Stomach (tissue), 9 donors: Measurements from ENCODE around the gene INPP5A. TPM values are rescaled to one million over a fixed set of nuclear protein-coding genes. Genes with fewer than 3 reads are reported as not detected.
A peak's percentile ranks its signal among the peaks of the same experiment; 100 is the strongest.

Source experiments
- DNase-seq, 2 donors: peaks; one replicate each; pipeline versions ENCODE4 v3.0.0 to v3.0.0-alpha.2; 2013 to 2019
- H3K27ac ChIP-seq, 5 donors: fragments of 200-600 bp in 4 of 5; sonication (generic) in 4 of 5; one replicate each; pipeline ENCODE4 v1.5.1; 2013 to 2019; ENCODE audit warnings: mild to moderate bottlenecking in 1 of 5, moderate library complexity in 1 of 5
- H3K27me3 ChIP-seq, 3 donors: fragments of 200-600 bp; sonication (generic); one replicate each; pipeline ENCODE4 v1.5.1; 2017 to 2019; ENCODE audit warnings: mixed run types in 1 of 3
- H3K36me3 ChIP-seq, 4 donors: fragments of 200-600 bp; sonication (generic); 1 replicate in 3 of 4; 2 replicates in 1 of 4; pipeline ENCODE4 v1.5.1; 2016 to 2019
- H3K4me1 ChIP-seq, 4 donors: fragments of 200-600 bp; sonication (generic); one replicate each; pipeline ENCODE4 v1.5.1; 2016 to 2019
- H3K4me3 ChIP-seq, 4 donors: fragments of 200-600 bp; sonication (generic) in 3 of 4; one replicate each; pipeline ENCODE4 v1.5.1; 2016 to 2019; ENCODE audit warnings: mild to moderate bottlenecking in 1 of 4
- H3K9me3 ChIP-seq, 4 donors: fragments of 200-600 bp; sonication (generic); one replicate each; pipeline ENCODE4 v1.5.1; 2016 to 2019
- EP300 ChIP-seq: sonication (generic); formaldehyde crosslinking; IDR thresholded peaks from one replicate; pipeline ENCODE4 v1.6.1; 2017; ENCODE audit warnings: antibody characterized with exemption
- POLR2A ChIP-seq, 4 donors: fragments of 450-650 bp; IDR thresholded peaks; one replicate each; pipeline ENCODE4 v1.6.1; 2016; ENCODE audit warnings: antibody characterized with exemption in 4 of 4, control low read depth in 2 of 4, mild to moderate bottlenecking in 1 of 4, moderate library complexity in 1 of 4
- POLR2AphosphoS5 ChIP-seq, 3 donors: sonication (generic); formaldehyde crosslinking; IDR thresholded peaks; one replicate each; pipeline ENCODE4 v1.6.1; 2016; ENCODE audit warnings: antibody characterized with exemption in 3 of 3
- WGBS, 5 donors: extraction: QIAGEN DNeasy Blood & Tissue Kit in 3 of 5; methylation state at CpG; one replicate each; pipeline versions ENCODE4 v1.1.5 to v1.1.7; 2013 to 2018; 5-methylcytosine and 5-hydroxymethylcytosine counted together
- intact Hi-C: fragments of 100-400 bp; cut with DNase I; formaldehyde crosslinking; loops from one replicate; pipeline ENCODE4 v1.15.1; 2023; ENCODE audit warnings: low total_unique reads
- polyA plus RNA-seq, 3 donors: library from polyadenylated mRNA; stranded (reverse); fragments of 200-250 nt; gene quantifications; one replicate each; pipeline ENCODE4 v1.2.3, GENCODE V29; 2013
- total RNA-seq, 5 donors: library from RNA; depleted of rRNA; stranded (reverse); fragments of >200 nt; gene quantifications; one replicate each; pipeline versions ENCODE4 v1.1.0 to v1.2.3, GENCODE V29; 2014 to 2016
- TF ChIP-seq, protein P1 (sequence below), 7 experiments: fragments of 450-650 bp in 4 of 7; fragments of 200-600 bp in 3 of 7; sonication (generic) in 3 of 7; IDR thresholded peaks; one replicate each; pipeline ENCODE4 v1.5.1; 2016 to 2019; ENCODE audit warnings: antibody characterized with exemption in 7 of 7, control low read depth in 2 of 7, mild to moderate bottlenecking in 1 of 7
- donor health status: healthy with polysubstance abuse.
- donor health status: Bipolar disorder and iron deficiency.
- donor health status: healthy.

INPP5A gene
- total and polyA plus RNA-seq, 8 donors, result 17.2 to 72.3 (median 31.0) TPM

DNA sequence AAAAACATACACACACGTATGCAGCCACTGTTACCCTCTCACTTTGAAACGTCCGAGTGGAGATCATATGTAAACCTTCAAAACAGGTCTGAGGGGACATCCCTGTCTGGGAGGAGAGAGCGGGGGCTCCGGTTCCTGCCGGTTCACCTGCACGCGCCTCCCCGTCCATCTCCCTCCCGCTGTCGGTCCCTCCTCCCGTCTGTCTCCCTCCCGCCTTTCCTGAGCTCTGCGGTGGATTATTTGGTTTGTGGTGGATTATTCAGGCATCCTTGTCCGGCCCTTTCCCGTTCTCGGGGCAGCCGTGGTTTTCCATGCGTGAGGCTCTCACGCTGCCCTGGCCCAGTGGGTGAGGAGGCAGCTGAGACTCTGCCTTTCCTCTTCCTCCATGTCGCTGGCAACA is 188.6 kb downstream of the INPP5A start:
- intact Hi-C loops, result no loop called here
- peaks cover 0 to 80% (median 69%) of the 10 kb centered on the region in 4 donors for H3K36me3 ChIP-seq

GRCh38 chr10:132726951-132727350 is 189.4 kb downstream of the INPP5A start:
- Histone ChIP-seq H3K27me3 (no peaks in the 10 kb centered on the region), H3K9me3 (no peaks in the 10 kb centered on the region), H3K27ac (no peak overlapping the region), H3K4me1 (no peaks in the 10 kb centered on the region), H3K4me3 (no peak overlapping the region), H3K36me3 (peaks cover 0 to 86% (median 76%) of the 10 kb centered on the region in 4 donors)
- WGBS, 5 donors, result 91 to 97% (median 93%) methylated on average over 19 of the region's 19 CpGs
- TF ChIP-seq POLR2AphosphoS5 (IDR thresholded peaks at IDR 0.05), result no peak
- no peak for TF ChIP-seq EP300
- TF ChIP-seq, protein P1, sequence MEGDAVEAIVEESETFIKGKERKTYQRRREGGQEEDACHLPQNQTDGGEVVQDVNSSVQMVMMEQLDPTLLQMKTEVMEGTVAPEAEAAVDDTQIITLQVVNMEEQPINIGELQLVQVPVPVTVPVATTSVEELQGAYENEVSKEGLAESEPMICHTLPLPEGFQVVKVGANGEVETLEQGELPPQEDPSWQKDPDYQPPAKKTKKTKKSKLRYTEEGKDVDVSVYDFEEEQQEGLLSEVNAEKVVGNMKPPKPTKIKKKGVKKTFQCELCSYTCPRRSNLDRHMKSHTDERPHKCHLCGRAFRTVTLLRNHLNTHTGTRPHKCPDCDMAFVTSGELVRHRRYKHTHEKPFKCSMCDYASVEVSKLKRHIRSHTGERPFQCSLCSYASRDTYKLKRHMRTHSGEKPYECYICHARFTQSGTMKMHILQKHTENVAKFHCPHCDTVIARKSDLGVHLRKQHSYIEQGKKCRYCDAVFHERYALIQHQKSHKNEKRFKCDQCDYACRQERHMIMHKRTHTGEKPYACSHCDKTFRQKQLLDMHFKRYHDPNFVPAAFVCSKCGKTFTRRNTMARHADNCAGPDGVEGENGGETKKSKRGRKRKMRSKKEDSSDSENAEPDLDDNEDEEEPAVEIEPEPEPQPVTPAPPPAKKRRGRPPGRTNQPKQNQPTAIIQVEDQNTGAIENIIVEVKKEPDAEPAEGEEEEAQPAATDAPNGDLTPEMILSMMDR (IDR thresholded peaks at IDR 0.05), result no peak
- no peak for TF ChIP-seq POLR2A (IDR thresholded peaks at IDR 0.05)
- no peak for DNase-seq
- intact Hi-C loops, result no loop called here

More for the DNA sequence above, 188.6 kb downstream of the INPP5A start:
- WGBS, 5 donors, result 92 to 93% (median 92%) methylated on average over 21 of the region's 21 CpGs
- Histone ChIP-seq H3K9me3 (no peaks in the 10 kb centered on the region), H3K4me1 (no peaks in the 10 kb centered on the region), H3K4me3 (no peak overlapping the region), H3K27me3 (no peaks in the 10 kb centered on the region), H3K27ac (no peak overlapping the region)
- TF ChIP-seq EP300 (no peak), POLR2A (IDR thresholded peaks at IDR 0.05) (no peak), POLR2AphosphoS5 (IDR thresholded peaks at IDR 0.05) (no peak)
- TF ChIP-seq, protein P1 (IDR thresholded peaks at IDR 0.05), result no peak
- no peak for DNase-seq

GRCh38 chr10:132727411-132727810 is 189.8 kb downstream of the INPP5A start:
- no peak overlapping the region for H3K4me3 ChIP-seq
- no peak overlapping the region for H3K27ac ChIP-seq
- intact Hi-C loops, result no loop called here
- no peaks in the 10 kb centered on the region for H3K9me3 ChIP-seq
- peaks cover 0 to 90% (median 79%) of the 10 kb centered on the region in 4 donors for H3K36me3 ChIP-seq
- H3K4me1 ChIP-seq, result no peaks in the 10 kb centered on the region
- DNase-seq, result no peak
- TF ChIP-seq POLR2AphosphoS5 (IDR thresholded peaks at IDR 0.05) (no peak), POLR2A (IDR thresholded peaks at IDR 0.05) (no peak), EP300 (no peak)
- TF ChIP-seq, protein P1 (IDR thresholded peaks at IDR 0.05), result no peak
- H3K27me3 ChIP-seq, result no peaks in the 10 kb centered on the region
- WGBS, 5 donors, result 91 to 99% (median 93%) methylated on average over 13 of the region's 13 CpGs

GRCh38 chr10:132728321-132728720 is 190.7 kb downstream of the INPP5A start:
- Histone ChIP-seq H3K36me3 (peaks cover 0 to 95% (median 86%) of the 10 kb centered on the region in 4 donors), H3K27ac (no peak overlapping the region), H3K9me3 (no peaks in the 10 kb centered on the region), H3K4me3 (no peak overlapping the region), H3K27me3 (no peaks in the 10 kb centered on the region), H3K4me1 (no peaks in the 10 kb centered on the region)
- TF ChIP-seq POLR2AphosphoS5 (IDR thresholded peaks at IDR 0.05) (no peak), POLR2A (IDR thresholded peaks at IDR 0.05) (no peak), EP300 (no peak)
- TF ChIP-seq, protein P1 (IDR thresholded peaks at IDR 0.05), result no peak
- DNase-seq, result peak in 1 of 2 donors; percentile 34
- 90 to 96% (median 94%) methylated on average over 17 to 19 of the region's 19 CpGs for WGBS, 5 donors
- intact Hi-C loops, result no loop called here
